GM12875 (cell line): ENCODE results near the gene TDRD10.
A peak's percentile ranks its signal among the peaks of the same experiment; 100 is the strongest.
"Not testable (repeated sequence)": the region's sequence is repeated elsewhere in the genome, so short reads cannot be mapped to it uniquely, and the experiment has no call there.

Source experiments
- H3K4me3 ChIP-seq: one replicate; pipeline ENCODE4 v1.5.1; 2011; ENCODE audit warnings: low read depth, low read length, control low read depth
- CTCF ChIP-seq: IDR thresholded peaks from 2 replicates; pipeline ENCODE4 v1.5.1; 2011; ENCODE audit warnings: low read depth, mild to moderate bottlenecking, control low read depth, inconsistent platforms, low read length, moderate library complexity, borderline replicate concordance; ENCODE audit not compliant: insufficient read depth

Gene TDRD10

GRCh38 chr1:154478639-154479038 lies 23.4 kb upstream of the TDRD10 start:
- H3K4me3 ChIP-seq = no peak overlapping the region
- no peak for TF ChIP-seq CTCF

GRCh38 chr1:154479764-154480421 lies 22.1 kb upstream of the TDRD10 start:
- peak; percentile 81 for TF ChIP-seq CTCF
- no peak overlapping the region for H3K4me3 ChIP-seq

GRCh38 chr1:154481053-154481452 lies 21.0 kb upstream of the TDRD10 start:
- H3K4me3 ChIP-seq = no peak overlapping the region
- no peak for TF ChIP-seq CTCF

- no peak for TF ChIP-seq CTCF
- H3K4me3 ChIP-seq = no peak overlapping the region
These were observed 17.8 kb upstream of the TDRD10 start for GRCh38 chr1:154483941-154484803.

- H3K4me3 ChIP-seq = no peak overlapping the region
- TF ChIP-seq CTCF = no peak
These were observed 16.9 kb upstream of the TDRD10 start for GRCh38 chr1:154485106-154485505.

- TF ChIP-seq CTCF = no peak
- H3K4me3 ChIP-seq = no peak overlapping the region
These were observed 16.0 kb upstream of the TDRD10 start for GRCh38 chr1:154485910-154486496.

GRCh38 chr1:154486756-154487155 lies 15.3 kb upstream of the TDRD10 start:
- H3K4me3 ChIP-seq = not testable (repeated sequence)
